ENCODE results near the gene ISYNA1. TPM values are rescaled to one million over a fixed set of nuclear protein-coding genes. Genes with fewer than 3 reads are reported as not detected.

Gene ISYNA1
- polyA plus RNA-seq, 3 donors = 3.7 TPM; not detected in 2

DNA sequence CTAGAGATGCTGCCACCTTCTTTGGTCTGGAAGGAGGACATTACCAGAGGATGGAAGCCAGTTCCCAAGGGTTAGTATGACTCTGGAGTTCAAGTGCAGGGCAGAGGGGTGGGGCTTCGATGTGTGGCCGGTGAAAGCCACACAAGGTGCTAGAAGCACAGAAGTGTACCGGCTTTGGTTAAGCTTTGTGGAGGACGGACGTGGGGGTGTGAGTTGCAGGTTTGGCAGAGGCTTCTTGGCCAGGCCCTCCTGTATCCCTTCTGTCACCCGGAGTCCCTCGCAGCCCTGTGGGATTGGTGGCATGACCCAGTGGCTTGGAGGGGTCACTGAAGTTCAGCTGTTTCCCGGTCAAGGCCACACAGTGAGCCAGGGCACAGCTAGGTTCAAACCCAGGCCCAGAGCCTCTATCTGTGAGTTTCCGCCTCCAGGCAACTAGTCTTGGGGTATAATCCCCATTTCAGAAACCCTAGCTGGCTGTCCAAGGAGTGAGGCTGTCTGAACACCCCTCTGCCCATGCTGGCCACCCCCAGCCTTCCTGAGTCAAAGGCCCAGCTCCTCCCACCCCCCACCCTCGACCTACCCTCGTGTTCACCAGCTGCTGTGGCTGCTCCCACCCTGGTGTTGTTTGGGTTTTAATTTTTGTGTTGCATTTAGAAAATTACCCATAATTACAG is 23.3 kb downstream of the ISYNA1 start:
- Mint-ChIP-seq H3K4me3 (peak overlapping the region; percentile 74 to 75), H3K9me3 (peaks cover 0 to 2% (median 0%) of the 10 kb centered on the region in 7 donors), H3K36me3 (no peaks in the 10 kb centered on the region), H3K4me1 (peaks cover 53% of the 10 kb centered on the region), H3K27me3 (ENCODE audit: low read depth in 3 of 3) (peaks cover 2 to 6% (median 6%) of the 10 kb centered on the region in 3 donors), H3K27ac (peak overlapping the region; percentile 89 to 100 (median 91))
- no peak for TF ChIP-seq CTCF (IDR thresholded peaks at IDR 0.05)
- H3K27ac ChIP-seq (ENCODE audit: low read depth in 1 of 2, low read length in 2 of 2) = peak overlapping the region; percentile 99
- 5% methylated on average over 8 of the region's 11 CpGs for WGBS (ENCODE audit: insufficient coverage)
- no peaks in the 10 kb centered on the region for H3K36me3 ChIP-seq (replicated peaks in 1 of 2; ENCODE audit: control insufficient read depth in 1 of 2, insufficient read depth in 2 of 2, low read length in 2 of 2)
- intact Hi-C loops (cut with micrococcal nuclease) = loop anchor here (5.0 to 10.0 kb wide), 3 partner anchors 140 to 210 kb away; partner anchors contain the start of genes IQCN (in 2 of the 2) and RAB3A (in 1 of the 2)
- peaks cover under 1% of the 10 kb centered on the region for H3K79me2 ChIP-seq (ENCODE audit: insufficient read depth, low read length)
- no peaks in the 10 kb centered on the region for H3K9me3 ChIP-seq (replicated peaks in 1 of 2; ENCODE audit: control insufficient read depth in 1 of 2, insufficient read depth in 1 of 2, low read length in 2 of 2)
- no peaks in the 10 kb centered on the region for H3K27me3 ChIP-seq (ENCODE audit: control insufficient read depth in 2 of 2, insufficient read depth in 2 of 2, low read length in 2 of 2)
- H3K9ac ChIP-seq (ENCODE audit: insufficient read depth, low read length, poor library complexity, severe bottlenecking) = peak overlapping the region; percentile 42
- peak overlapping the region; percentile 54 for H2AFZ ChIP-seq (ENCODE audit: insufficient read depth, low read depth, low read length, poor library complexity, severe bottlenecking)
- no peak for DNase-seq
- no peaks in the 10 kb centered on the region for H4K20me1 ChIP-seq (ENCODE audit: insufficient read depth, low read length)
- H3K4me1 ChIP-seq (ENCODE audit: control insufficient read depth in 1 of 2, insufficient read depth in 2 of 2, low read length in 2 of 2) = peaks cover 48 to 65% of the 10 kb centered on the region in 2 donors
- peak overlapping the region; percentile 91 for H3K4me2 ChIP-seq (replicated peaks; ENCODE audit: extremely low read depth, low read length, poor library complexity, severe bottlenecking)
- peak overlapping the region in 2 of 3 experiments; percentile 41 to 74 for H3K4me3 ChIP-seq (replicated peaks in 1 of 3; ENCODE audit: low read depth in 2 of 3, low read length in 3 of 3)

GRCh38 chr19:18412610-18413239 is 25.2 kb downstream of the ISYNA1 start:
- Histone ChIP-seq H3K27ac (ENCODE audit: low read depth in 1 of 2, low read length in 2 of 2) (no peak overlapping the region), H2AFZ (ENCODE audit: insufficient read depth, low read depth, low read length, poor library complexity, severe bottlenecking) (no peak overlapping the region), H3K4me3 (replicated peaks in 1 of 3; ENCODE audit: low read depth in 2 of 3, low read length in 3 of 3) (no peak overlapping the region), H3K4me1 (ENCODE audit: control insufficient read depth in 1 of 2, insufficient read depth in 2 of 2, low read length in 2 of 2) (peaks cover 39 to 50% of the 10 kb centered on the region in 2 donors), H3K9me3 (replicated peaks in 1 of 2; ENCODE audit: control insufficient read depth in 1 of 2, insufficient read depth in 1 of 2, low read length in 2 of 2) (no peaks in the 10 kb centered on the region), H3K9ac (ENCODE audit: insufficient read depth, low read length, poor library complexity, severe bottlenecking) (no peak overlapping the region), H3K36me3 (replicated peaks in 1 of 2; ENCODE audit: control insufficient read depth in 1 of 2, insufficient read depth in 2 of 2, low read length in 2 of 2) (no peaks in the 10 kb centered on the region), H3K4me2 (replicated peaks; ENCODE audit: extremely low read depth, low read length, poor library complexity, severe bottlenecking) (no peak overlapping the region), H4K20me1 (ENCODE audit: insufficient read depth, low read length) (no peaks in the 10 kb centered on the region), H3K27me3 (ENCODE audit: control insufficient read depth in 2 of 2, insufficient read depth in 2 of 2, low read length in 2 of 2) (no peaks in the 10 kb centered on the region), H3K79me2 (ENCODE audit: insufficient read depth, low read length) (no peaks in the 10 kb centered on the region)
- no peak for TF ChIP-seq CTCF (IDR thresholded peaks at IDR 0.05)
- intact Hi-C loops (cut with micrococcal nuclease) = loop anchor here (10.0 kb wide), 2 partner anchors 138 to 208 kb away; partner anchors contain the start of genes IQCN (in 1 of the 2) and RAB3A (in 1 of the 2)
- peaks cover 0 to 2% (median 0%) of the 10 kb centered on the region in 7 donors for H3K9me3 Mint-ChIP-seq
- no peak overlapping the region for H3K27ac Mint-ChIP-seq
- no peaks in the 10 kb centered on the region for H3K36me3 Mint-ChIP-seq
- DNase-seq = no peak
- peaks cover 2 to 6% (median 6%) of the 10 kb centered on the region in 3 donors for H3K27me3 Mint-ChIP-seq (ENCODE audit: low read depth in 3 of 3)
- no peak overlapping the region for H3K4me3 Mint-ChIP-seq
- peaks cover 47% of the 10 kb centered on the region for H3K4me1 Mint-ChIP-seq
- WGBS (ENCODE audit: insufficient coverage) = 90% methylated on average over 14 of the region's 16 CpGs
